ENCODE data around the gene GAS1.

DNA sequence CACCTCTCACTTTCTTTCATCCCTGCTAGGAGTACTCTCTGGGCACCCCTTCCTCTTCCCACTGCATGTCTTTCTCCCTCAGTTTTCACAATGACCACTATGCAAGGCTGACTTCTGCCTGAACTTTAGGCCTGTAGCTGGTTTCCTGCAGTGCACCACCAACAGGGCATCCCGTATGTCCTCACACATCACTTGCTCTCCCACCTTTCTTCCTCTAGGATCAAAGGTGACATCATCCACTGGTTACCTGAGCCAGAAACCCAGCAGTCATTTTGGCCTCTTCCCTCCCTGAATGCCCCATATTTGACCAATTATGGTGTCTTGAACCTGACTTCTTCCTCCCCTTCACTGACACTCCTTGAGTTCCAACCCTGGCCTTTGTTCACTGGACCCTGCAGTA is 8.5 kb downstream of the GAS1 start:
- TF ChIP-seq POLR2A (IDR thresholded peaks at IDR 0.05): no peak
- TF ChIP-seq, protein P1, sequence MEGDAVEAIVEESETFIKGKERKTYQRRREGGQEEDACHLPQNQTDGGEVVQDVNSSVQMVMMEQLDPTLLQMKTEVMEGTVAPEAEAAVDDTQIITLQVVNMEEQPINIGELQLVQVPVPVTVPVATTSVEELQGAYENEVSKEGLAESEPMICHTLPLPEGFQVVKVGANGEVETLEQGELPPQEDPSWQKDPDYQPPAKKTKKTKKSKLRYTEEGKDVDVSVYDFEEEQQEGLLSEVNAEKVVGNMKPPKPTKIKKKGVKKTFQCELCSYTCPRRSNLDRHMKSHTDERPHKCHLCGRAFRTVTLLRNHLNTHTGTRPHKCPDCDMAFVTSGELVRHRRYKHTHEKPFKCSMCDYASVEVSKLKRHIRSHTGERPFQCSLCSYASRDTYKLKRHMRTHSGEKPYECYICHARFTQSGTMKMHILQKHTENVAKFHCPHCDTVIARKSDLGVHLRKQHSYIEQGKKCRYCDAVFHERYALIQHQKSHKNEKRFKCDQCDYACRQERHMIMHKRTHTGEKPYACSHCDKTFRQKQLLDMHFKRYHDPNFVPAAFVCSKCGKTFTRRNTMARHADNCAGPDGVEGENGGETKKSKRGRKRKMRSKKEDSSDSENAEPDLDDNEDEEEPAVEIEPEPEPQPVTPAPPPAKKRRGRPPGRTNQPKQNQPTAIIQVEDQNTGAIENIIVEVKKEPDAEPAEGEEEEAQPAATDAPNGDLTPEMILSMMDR (IDR thresholded peaks at IDR 0.05): no peak
